Activated CD4-positive, alpha-beta T cell treated with anti-CD3 and anti-CD28 coated beads, Interleukin-2, Interleukin-4, amounts not matched to agents 100 ng/mL and 50 ng/mL, durations not matched to agents 16 hours and 8 hours (primary cell): ENCODE results near the gene PEAK3.
A peak's percentile ranks its signal among the peaks of the same experiment; 100 is the strongest.

Experiments
- DNase-seq: peaks from one replicate; pipeline ENCODE4 v3.0.0-alpha.2; 2020; ENCODE audit warnings: low spot score

Gene PEAK3

GRCh38 chr19:2249880-2250765, 31.9 kb downstream of the PEAK3 start:
- no peak for DNase-seq

DNA sequence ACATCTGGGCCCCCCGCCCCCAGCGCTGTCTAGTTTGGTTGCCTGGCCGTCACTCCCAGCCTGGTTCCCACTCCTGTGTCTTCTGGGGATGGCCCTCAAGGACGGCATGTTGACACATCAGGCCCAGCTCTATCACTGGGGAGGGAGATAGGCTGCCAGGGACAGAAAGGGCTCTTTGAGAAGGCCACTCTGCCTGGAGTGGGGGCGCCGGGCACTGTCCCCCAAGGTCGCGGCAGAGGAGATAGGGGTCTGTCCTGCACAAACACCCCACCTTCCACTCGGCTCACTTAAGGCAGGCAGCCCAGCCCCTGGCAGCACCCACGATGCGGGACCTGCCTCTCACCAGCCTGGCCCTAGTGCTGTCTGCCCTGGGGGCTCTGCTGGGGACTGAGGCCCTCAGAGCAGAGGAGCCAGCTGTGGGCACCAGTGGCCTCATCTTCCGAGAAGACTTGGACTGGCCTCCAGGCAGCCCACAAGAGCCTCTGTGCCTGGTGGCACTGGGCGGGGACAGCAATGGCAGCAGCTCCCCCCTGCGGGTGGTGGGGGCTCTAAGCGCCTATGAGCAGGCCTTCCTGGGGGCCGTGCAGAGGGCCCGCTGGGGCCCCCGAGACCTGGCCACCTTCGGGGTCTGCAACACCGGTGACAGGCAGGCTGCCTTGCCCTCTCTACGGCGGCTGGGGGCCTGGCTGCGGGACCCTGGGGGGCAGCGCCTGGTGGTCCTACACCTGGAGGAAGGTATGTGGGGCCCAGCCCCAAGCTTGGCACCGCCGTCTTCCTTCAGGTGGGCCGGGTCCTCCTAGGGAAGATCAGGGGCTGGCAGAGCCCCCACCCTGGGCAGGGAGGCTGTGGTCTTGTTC, 32.7 kb downstream of the PEAK3 start, which contains the start of gene AMH:
Gene AMH, plus strand, starts transcription at position 314 of the 857 bp plus-strand sequence. Its CDS starts 10 bp downstream, at position 324.
- DNase-seq = no peak

- no peak for DNase-seq
These were observed 33.6 kb downstream of the PEAK3 start for GRCh38 chr19:2248136-2249009.

GRCh38 chr19:2247433-2248101, 34.4 kb downstream of the PEAK3 start:
- no peak for DNase-seq

DNA sequence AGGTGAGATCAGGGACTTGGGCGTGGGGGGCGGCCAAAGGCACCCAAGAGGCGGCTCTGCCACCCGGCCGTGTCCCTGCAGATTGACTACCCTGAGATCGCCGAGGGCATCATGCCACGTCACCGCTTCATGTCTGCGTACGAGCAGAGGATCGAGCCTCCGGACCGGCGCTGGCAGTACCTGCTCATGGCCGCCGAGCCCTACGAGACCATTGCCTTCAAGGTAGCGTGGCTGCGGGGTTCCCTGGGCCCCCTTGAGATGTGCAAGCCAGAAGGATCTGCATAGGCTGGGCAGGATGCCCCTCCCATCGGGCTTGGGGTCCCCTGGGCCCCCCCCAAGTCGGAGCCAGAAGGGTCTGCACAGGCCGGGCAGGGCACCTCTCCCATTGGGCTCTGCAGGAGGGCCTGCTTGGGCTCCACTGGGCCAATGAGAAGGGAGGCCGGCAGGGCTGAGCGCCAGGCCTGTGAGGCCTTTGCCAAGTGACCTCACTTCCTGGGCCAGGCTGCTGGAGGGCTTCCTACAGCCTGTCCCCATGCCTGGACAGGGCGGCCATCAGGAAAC, 35.1 kb downstream of the PEAK3 start:
- DNase-seq = no peak

DNA sequence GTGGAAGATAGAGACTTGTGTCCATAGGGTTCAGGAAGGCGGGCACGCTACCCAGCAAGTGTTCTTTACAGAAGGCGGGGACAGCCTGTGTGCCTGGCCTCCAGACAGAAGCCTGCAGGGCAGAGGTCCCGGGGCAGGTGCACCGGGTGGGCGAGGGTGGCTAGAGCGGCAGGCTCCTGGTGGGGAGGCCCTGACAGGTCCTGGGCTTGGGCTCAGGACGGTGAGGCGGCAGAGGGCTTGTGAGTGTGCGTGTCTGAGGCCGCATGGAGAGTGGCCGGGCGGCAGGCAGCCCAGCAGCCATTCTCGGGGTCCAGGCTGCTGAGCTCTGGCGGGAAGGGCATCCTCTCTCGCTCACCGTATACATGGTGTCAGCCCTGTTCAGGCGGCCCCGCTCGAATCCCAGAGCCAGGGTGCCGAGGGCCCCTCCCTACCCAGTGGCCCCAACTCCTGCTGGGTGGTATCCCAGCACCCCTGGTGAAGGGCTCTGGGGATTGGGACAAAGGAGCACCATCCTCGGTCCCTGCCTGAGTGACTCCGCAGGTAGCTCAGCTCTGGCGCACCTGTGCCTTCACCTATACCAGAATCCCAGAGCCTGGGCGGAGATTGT, 35.9 kb downstream of the PEAK3 start:
- no peak for DNase-seq

DNA sequence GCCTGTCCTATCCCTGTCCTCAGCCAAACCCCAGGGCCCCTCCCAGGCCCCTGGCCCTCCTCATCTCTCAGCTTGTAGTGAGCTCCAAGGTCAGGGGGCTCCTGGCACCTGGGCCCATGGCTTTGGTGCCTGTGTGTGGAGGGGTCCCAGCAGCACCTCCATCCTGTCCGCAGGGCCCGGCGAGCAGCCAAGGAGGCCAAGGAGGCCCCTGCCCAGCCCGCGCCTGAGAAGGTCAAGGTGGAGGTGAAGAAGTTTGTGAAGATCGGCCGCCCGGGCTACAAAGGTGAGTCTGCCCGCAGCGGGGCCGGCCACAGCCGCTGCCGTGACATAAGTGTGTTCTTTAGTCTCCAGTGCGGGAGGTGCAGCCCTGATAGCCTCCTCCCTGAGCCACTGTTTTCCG, 36.7 kb downstream of the PEAK3 start:
- DNase-seq = no peak

GRCh38 chr19:2244486-2244885, 37.5 kb downstream of the PEAK3 start:
- no peak for DNase-seq

DNA sequence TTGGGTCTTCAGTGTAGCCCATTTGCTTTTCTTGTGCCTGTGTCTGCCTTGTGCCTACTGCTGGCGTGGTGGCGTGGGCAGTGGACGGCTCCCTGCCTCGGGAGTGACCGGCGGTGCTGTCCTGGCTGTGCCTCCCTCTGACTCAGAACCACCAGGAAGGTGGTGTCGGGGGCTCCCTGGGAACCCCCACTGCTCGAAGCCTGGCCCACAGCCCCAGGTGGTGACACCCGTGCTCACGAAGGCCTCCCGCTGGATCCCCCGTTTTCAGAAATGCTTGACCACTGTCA, 37.9 kb downstream of the PEAK3 start:
- DNase-seq = no peak

- DNase-seq = no peak
These were observed 38.5 kb downstream of the PEAK3 start for GRCh38 chr19:2243274-2244124.

GRCh38 chr19:2242816-2243215, 39.2 kb downstream of the PEAK3 start:
- DNase-seq = no peak

DNA sequence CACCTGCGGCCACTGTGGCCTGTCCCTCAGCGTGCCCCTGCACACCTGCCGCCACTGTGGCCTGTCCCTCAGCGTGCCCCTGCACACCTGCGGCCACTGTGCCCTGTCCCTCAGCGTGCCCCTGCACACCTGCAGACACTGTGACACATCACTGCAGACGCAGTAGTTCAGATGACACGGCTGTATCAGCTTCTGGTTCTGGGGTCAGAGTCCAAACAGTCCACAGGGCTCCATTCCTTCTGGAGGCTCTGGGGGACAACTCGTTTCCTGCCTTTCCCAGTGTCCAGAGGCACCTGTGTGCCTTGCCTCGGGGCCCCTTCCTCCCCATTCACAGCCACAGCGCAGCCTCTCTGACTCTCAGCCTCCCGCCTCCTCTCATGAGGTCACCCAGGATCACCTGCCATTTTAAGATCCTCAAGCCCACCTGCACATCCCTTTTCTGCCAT, 39.9 kb downstream of the PEAK3 start:
- DNase-seq = no peak

GRCh38 chr19:2240881-2241760, 40.9 kb downstream of the PEAK3 start:
- no peak for DNase-seq

GRCh38 chr19:2239771-2240770, 41.9 kb downstream of the PEAK3 start:
- DNase-seq = peak; percentile 40

- no peak for DNase-seq
These were observed 42.8 kb downstream of the PEAK3 start for GRCh38 chr19:2239173-2239572.

DNA sequence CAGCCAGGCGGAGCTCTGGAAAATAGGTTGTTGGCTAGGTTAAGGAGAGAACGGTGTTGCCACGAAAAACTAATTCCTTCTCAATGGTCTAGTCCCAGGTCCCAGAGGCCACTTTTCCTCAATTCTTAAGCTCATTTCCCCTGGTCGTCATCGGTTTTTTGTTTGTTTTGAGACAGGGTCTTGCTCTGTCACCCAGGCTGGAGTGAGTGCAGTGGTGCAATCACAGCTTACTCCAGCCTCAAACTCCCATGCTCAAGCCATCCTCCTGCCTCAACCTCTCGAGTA, 44.2 kb downstream of the PEAK3 start:
- DNase-seq = no peak

GRCh38 chr19:2237051-2237868, 44.7 kb downstream of the PEAK3 start:
- DNase-seq = no peak
